GM23248 (cell line): ENCODE measurements around the gene HSD17B8. TPM values are rescaled to one million over a fixed set of nuclear protein-coding genes. Genes with fewer than 3 reads are reported as not detected.
A peak's percentile ranks its signal among the peaks of the same experiment; 100 is the strongest.

Experiments used
- DNase-seq: peaks from one replicate; pipeline ENCODE4 v3.0.0-alpha.2; 2015
- H2AFZ ChIP-seq: fragments of 200-600 bp; sonication (generic); 2 replicates; pipeline ENCODE4 v1.6.1; 2016; ENCODE audit warnings: antibody characterized with exemption
- H3F3A ChIP-seq: fragments of 200-600 bp; sonication (generic); 2 replicates; pipeline ENCODE4 v1.6.1; 2016; ENCODE audit warnings: mild to moderate bottlenecking, antibody characterized with exemption, mixed run types; ENCODE audit not compliant: insufficient read depth
- H3K27ac ChIP-seq: fragments of 200-600 bp; sonication (generic); 2 replicates; pipeline ENCODE4 v1.5.1; 2016; ENCODE audit warnings: mild to moderate bottlenecking
- H3K27me3 ChIP-seq: fragments of 200-600 bp; sonication (generic); replicated peaks from 2 replicates; pipeline ENCODE4 v1.6.1; 2016; ENCODE audit warnings: mild to moderate bottlenecking; ENCODE audit not compliant: insufficient read depth
- H3K36me3 ChIP-seq: fragments of 200-600 bp; sonication (generic); 2 replicates; pipeline ENCODE4 v1.6.1; 2016; ENCODE audit warnings: low read depth, mild to moderate bottlenecking
- H3K4me1 ChIP-seq: fragments of 200-600 bp; sonication (generic); 2 replicates; pipeline ENCODE4 v1.6.1; 2016; ENCODE audit warnings: mild to moderate bottlenecking; ENCODE audit not compliant: insufficient read depth
- H3K4me2 ChIP-seq: fragments of 200-600 bp; sonication (generic); one replicate; pipeline ENCODE4 v1.6.1; 2016; ENCODE audit warnings: mild to moderate bottlenecking; ENCODE audit not compliant: unreplicated experiment
- H3K4me3 ChIP-seq: fragments of 200-600 bp; sonication (generic); 2 replicates; pipeline ENCODE4 v1.5.1; 2016; ENCODE audit warnings: mild to moderate bottlenecking
- H3K79me2 ChIP-seq: fragments of 200-600 bp; sonication (generic); 2 replicates; pipeline ENCODE4 v1.6.1; 2016; ENCODE audit warnings: mild to moderate bottlenecking; ENCODE audit not compliant: insufficient read depth
- H3K9ac ChIP-seq: fragments of 200-600 bp; sonication (generic); 2 replicates; pipeline ENCODE4 v1.6.1; 2016; ENCODE audit warnings: mild to moderate bottlenecking
- H3K9me2 ChIP-seq: fragments of 200-600 bp; sonication (generic); 2 replicates; pipeline ENCODE4 v1.6.1; 2016; ENCODE audit warnings: mixed run types, mild to moderate bottlenecking, moderate library complexity; ENCODE audit not compliant: insufficient read depth
- H3K9me3 ChIP-seq: fragments of 200-600 bp; sonication (generic); one replicate; pipeline ENCODE4 v1.6.1; 2017; ENCODE audit warnings: low read depth
- H4K20me1 ChIP-seq: fragments of 200-600 bp; sonication (generic); 2 replicates; pipeline ENCODE4 v1.6.0; 2016; ENCODE audit not compliant: insufficient read depth
- EZH2 ChIP-seq: fragments of 200-600 bp; sonication (generic); IDR thresholded peaks from 2 replicates; pipeline ENCODE4 v1.6.1; 2018; ENCODE audit warnings: antibody characterized with exemption, mild to moderate bottlenecking; ENCODE audit not compliant: insufficient read depth, poor library complexity, severe bottlenecking
- EZH2phosphoT487 ChIP-seq: fragments of 200-600 bp; sonication (generic); IDR thresholded peaks from 2 replicates; pipeline ENCODE4 v1.6.1; 2018; ENCODE audit warnings: antibody characterized with exemption, moderate library complexity, mild to moderate bottlenecking, low read depth; ENCODE audit not compliant: insufficient read depth
- WGBS, 2 experiments: methylation state at CpG; one replicate each; pipeline ENCODE4 v1.1.6; 2015 to 2017; ENCODE audit warnings: low lambda C conversion rate in 2 of 2, low coverage in 1 of 2; ENCODE audit errors: missing lambda C conversion rate in 2 of 2; 5-methylcytosine and 5-hydroxymethylcytosine counted together
- in situ Hi-C: fragments of 300-500 bp; cut with MboI; formaldehyde crosslinking; loops from 2 replicates; pipeline ENCODE4 v1.15.0; 2020
- polyA plus RNA-seq: library from polyadenylated mRNA; unstranded; fragments of >200 nt; fragmentation: Nextera tagmentation; extraction: Ambion mirVana; gene quantifications from 2 replicates; pipeline ENCODE4 v1.2.1, GENCODE V29; 2016
- total RNA-seq: library from RNA; depleted of rRNA; stranded (reverse); fragments of >200 nt; shearing (Covaris generic); gene quantifications from 2 replicates; pipeline ENCODE4 v1.2.3, GENCODE V29; 2014

Gene HSD17B8
- total and polyA plus RNA-seq, 2 experiments from 2014 or later, result 3.7 to 5.6 TPM

- Histone ChIP-seq H3K4me1 (no peaks in the 10 kb centered on the region), H2AFZ (no peak overlapping the region), H3K9ac (no peak overlapping the region), H3K27me3 (no peaks in the 10 kb centered on the region), H3K79me2 (no peaks in the 10 kb centered on the region), H4K20me1 (no peaks in the 10 kb centered on the region), H3K4me2 (no peak overlapping the region), H3K9me3 (no peaks in the 10 kb centered on the region), H3K9me2 (no peaks in the 10 kb centered on the region), H3K27ac (no peak overlapping the region), H3K36me3 (no peaks in the 10 kb centered on the region), H3F3A (no peaks in the 10 kb centered on the region), H3K4me3 (no peak overlapping the region)
- peak; percentile 66 for DNase-seq
- in situ Hi-C loops, result no loop called here
- WGBS, 2 experiments, result 44 to 53% methylated on average over 15 to 16 of the region's 16 CpGs
- TF ChIP-seq EZH2, result no peak
- TF ChIP-seq EZH2phosphoT487, result no peak
Observed at GRCh38 chr6:33172688-33173534, 31.5 kb upstream of the HSD17B8 start.

GRCh38 chr6:33173535-33174180, 30.8 kb upstream of the HSD17B8 start:
- no peaks in the 10 kb centered on the region for H3K9me2 ChIP-seq
- H3K36me3 ChIP-seq, result no peaks in the 10 kb centered on the region
- H3K4me2 ChIP-seq, result no peak overlapping the region
- WGBS, 2 experiments, result 42 to 50% methylated on average over 10 to 11 of the region's 11 CpGs
- no peak overlapping the region for H3K4me3 ChIP-seq
- no peak overlapping the region for H2AFZ ChIP-seq
- no peak overlapping the region for H3K27ac ChIP-seq
- H3K4me1 ChIP-seq, result no peaks in the 10 kb centered on the region
- no peaks in the 10 kb centered on the region for H3K27me3 ChIP-seq
- H3K79me2 ChIP-seq, result no peaks in the 10 kb centered on the region
- H3F3A ChIP-seq, result no peaks in the 10 kb centered on the region
- H3K9ac ChIP-seq, result no peak overlapping the region
- H4K20me1 ChIP-seq, result no peaks in the 10 kb centered on the region
- DNase-seq, result no peak
- in situ Hi-C loops, result no loop called here
- H3K9me3 ChIP-seq, result no peaks in the 10 kb centered on the region
- TF ChIP-seq EZH2phosphoT487 (no peak), EZH2 (no peak)

GRCh38 chr6:33174784-33175183, 29.7 kb upstream of the HSD17B8 start:
- no peak for TF ChIP-seq EZH2
- TF ChIP-seq EZH2phosphoT487, result no peak
- no peak for DNase-seq
- Histone ChIP-seq H3K36me3 (no peaks in the 10 kb centered on the region), H3K27me3 (no peaks in the 10 kb centered on the region), H3K9me3 (no peaks in the 10 kb centered on the region), H4K20me1 (no peaks in the 10 kb centered on the region), H3K4me3 (no peak overlapping the region), H3K79me2 (no peaks in the 10 kb centered on the region), H3F3A (no peaks in the 10 kb centered on the region), H3K27ac (no peak overlapping the region), H2AFZ (no peak overlapping the region), H3K9ac (no peak overlapping the region), H3K9me2 (no peaks in the 10 kb centered on the region), H3K4me2 (no peak overlapping the region), H3K4me1 (no peaks in the 10 kb centered on the region)
- in situ Hi-C loops, result no loop called here
- 84 to 90% methylated on average over 4 of the region's 4 CpGs for WGBS, 2 experiments

GRCh38 chr6:33175436-33176069, 28.9 kb upstream of the HSD17B8 start:
- no peaks in the 10 kb centered on the region for H3K4me1 ChIP-seq

More at GRCh38 chr6:33175436-33176069, 28.9 kb upstream of the HSD17B8 start:
- Histone ChIP-seq H3K27ac (no peak overlapping the region), H3K4me3 (no peak overlapping the region), H3K79me2 (no peaks in the 10 kb centered on the region), H3F3A (no peaks in the 10 kb centered on the region), H3K9me3 (no peaks in the 10 kb centered on the region), H3K9ac (no peak overlapping the region), H3K4me2 (no peak overlapping the region), H3K27me3 (no peaks in the 10 kb centered on the region), H3K36me3 (no peaks in the 10 kb centered on the region), H2AFZ (no peak overlapping the region), H3K9me2 (no peaks in the 10 kb centered on the region), H4K20me1 (no peaks in the 10 kb centered on the region)
- in situ Hi-C loops, result no loop called here
- no peak for DNase-seq
- TF ChIP-seq EZH2phosphoT487 (no peak), EZH2 (no peak)
- 66 to 67% methylated on average over 10 of the region's 10 CpGs for WGBS, 2 experiments
